Central memory CD8-positive, alpha-beta T cell (primary cell): ENCODE results near the gene AMN.
A peak's percentile ranks its signal among the peaks of the same experiment; 100 is the strongest.

Source experiments
- ATAC-seq: fragments of 150-1000 bp; cut with Tn5 transposase; replicated peaks from 2 replicates; pipeline ENCODE4 v1.10.0; 2022; ENCODE audit warnings: mild to moderate bottlenecking, moderate FRiP score, moderate number of reproducible peaks; ENCODE audit not compliant: poor library complexity, severe bottlenecking; ENCODE audit errors: extremely low read depth
- DNase-seq, 2 donors: peaks; one replicate each; pipeline ENCODE4 v3.0.0; 2021; ENCODE audit warnings: low spot score in 2 of 2
- H3K27ac Mint-ChIP-seq: one replicate; pipeline ENCODE4 v1.8.0; 2022; ENCODE audit warnings: low read depth, mild to moderate bottlenecking, moderate library complexity, mixed read lengths
- H3K27me3 Mint-ChIP-seq: one replicate; pipeline ENCODE4 v1.8.0; 2022; ENCODE audit warnings: mixed read lengths
- H3K36me3 Mint-ChIP-seq: one replicate; pipeline ENCODE4 v1.8.0; 2022; ENCODE audit warnings: mild to moderate bottlenecking, moderate library complexity, mixed read lengths; ENCODE audit not compliant: insufficient read depth
- H3K4me1 Mint-ChIP-seq: one replicate; pipeline ENCODE4 v1.8.0; 2022; ENCODE audit warnings: mixed read lengths
- H3K4me3 Mint-ChIP-seq: one replicate; pipeline ENCODE4 v1.8.0; 2022; ENCODE audit warnings: mild to moderate bottlenecking, moderate library complexity, mixed read lengths
- H3K9me3 Mint-ChIP-seq: one replicate; pipeline ENCODE4 v1.8.0; 2022; ENCODE audit warnings: mixed read lengths

Gene AMN

GRCh38 chr14:102965971-102966655 lies 43.6 kb downstream of the AMN start:
- ATAC-seq, result no peak
- H3K9me3 Mint-ChIP-seq, result no peaks in the 10 kb centered on the region
- H3K4me1 Mint-ChIP-seq, result no peaks in the 10 kb centered on the region
- no peak for DNase-seq
- no peak overlapping the region for H3K4me3 Mint-ChIP-seq
- H3K27me3 Mint-ChIP-seq, result peaks cover 11% of the 10 kb centered on the region
- no peak overlapping the region for H3K27ac Mint-ChIP-seq
- H3K36me3 Mint-ChIP-seq, result peaks cover 6% of the 10 kb centered on the region

- DNase-seq, result no peak
- H3K4me1 Mint-ChIP-seq, result no peaks in the 10 kb centered on the region
- no peak for ATAC-seq
- H3K27ac Mint-ChIP-seq, result no peak overlapping the region
- H3K4me3 Mint-ChIP-seq, result no peak overlapping the region
- peaks cover 6% of the 10 kb centered on the region for H3K36me3 Mint-ChIP-seq
- H3K27me3 Mint-ChIP-seq, result peaks cover 11% of the 10 kb centered on the region
- no peaks in the 10 kb centered on the region for H3K9me3 Mint-ChIP-seq
Measured at GRCh38 chr14:102966681-102967505, 44.4 kb downstream of the AMN start.

GRCh38 chr14:102967506-102967795 lies 45.0 kb downstream of the AMN start:
- H3K36me3 Mint-ChIP-seq, result peaks cover 6% of the 10 kb centered on the region
- H3K4me1 Mint-ChIP-seq, result no peaks in the 10 kb centered on the region
- peaks cover 11% of the 10 kb centered on the region for H3K27me3 Mint-ChIP-seq
- ATAC-seq, result no peak
- no peaks in the 10 kb centered on the region for H3K9me3 Mint-ChIP-seq
- H3K4me3 Mint-ChIP-seq, result no peak overlapping the region
- no peak overlapping the region for H3K27ac Mint-ChIP-seq
- no peak for DNase-seq

GRCh38 chr14:102968306-102968705 lies 45.8 kb downstream of the AMN start:
- ATAC-seq, result no peak
- peak overlapping the region; percentile 7 for H3K27ac Mint-ChIP-seq
- H3K4me1 Mint-ChIP-seq, result no peaks in the 10 kb centered on the region

GRCh38 chr14:102969060-102969791 lies 46.8 kb downstream of the AMN start:
- no peak for ATAC-seq
- H3K36me3 Mint-ChIP-seq, result peaks cover 4% of the 10 kb centered on the region

More at GRCh38 chr14:102968306-102968705, 45.8 kb downstream of the AMN start:
- no peak overlapping the region for H3K4me3 Mint-ChIP-seq
- peaks cover 11% of the 10 kb centered on the region for H3K27me3 Mint-ChIP-seq
- no peak for DNase-seq
- H3K9me3 Mint-ChIP-seq, result no peaks in the 10 kb centered on the region
- peaks cover 4% of the 10 kb centered on the region for H3K36me3 Mint-ChIP-seq

GRCh38 chr14:102969901-102970300 lies 47.4 kb downstream of the AMN start:
- no peak for ATAC-seq
- Mint-ChIP-seq H3K4me3 (no peak overlapping the region), H3K36me3 (peaks cover 4% of the 10 kb centered on the region), H3K27me3 (peaks cover 11% of the 10 kb centered on the region), H3K9me3 (no peaks in the 10 kb centered on the region), H3K4me1 (no peaks in the 10 kb centered on the region), H3K27ac (no peak overlapping the region)
- DNase-seq, result no peak

More at GRCh38 chr14:102969060-102969791, 46.8 kb downstream of the AMN start:
- Mint-ChIP-seq H3K4me1 (no peaks in the 10 kb centered on the region), H3K27ac (no peak overlapping the region), H3K9me3 (no peaks in the 10 kb centered on the region), H3K4me3 (no peak overlapping the region), H3K27me3 (peaks cover 11% of the 10 kb centered on the region)
- no peak for DNase-seq

- ATAC-seq, result no peak
- Mint-ChIP-seq H3K36me3 (peaks cover 4% of the 10 kb centered on the region), H3K27ac (no peak overlapping the region), H3K4me3 (no peak overlapping the region), H3K27me3 (peaks cover 11% of the 10 kb centered on the region), H3K9me3 (no peaks in the 10 kb centered on the region), H3K4me1 (no peaks in the 10 kb centered on the region)
- DNase-seq, result no peak
Measured at GRCh38 chr14:102970496-102970895, 48.0 kb downstream of the AMN start.

GRCh38 chr14:102971314-102971713 lies 48.9 kb downstream of the AMN start:
- ATAC-seq (no peak), DNase-seq (no peak)
- no peaks in the 10 kb centered on the region for H3K4me1 Mint-ChIP-seq
- no peak overlapping the region for H3K27ac Mint-ChIP-seq
- no peaks in the 10 kb centered on the region for H3K9me3 Mint-ChIP-seq
- H3K4me3 Mint-ChIP-seq, result no peak overlapping the region
- H3K27me3 Mint-ChIP-seq, result peaks cover 11% of the 10 kb centered on the region
- H3K36me3 Mint-ChIP-seq, result peaks cover 4% of the 10 kb centered on the region

- H3K36me3 Mint-ChIP-seq, result peaks cover 4% of the 10 kb centered on the region
Measured at GRCh38 chr14:102971836-102972606, 49.6 kb downstream of the AMN start.

GRCh38 chr14:102973706-102974285 lies 51.3 kb downstream of the AMN start:
- DNase-seq (no peak), ATAC-seq (no peak)
- H3K9me3 Mint-ChIP-seq, result no peaks in the 10 kb centered on the region
- H3K4me3 Mint-ChIP-seq, result no peak overlapping the region
- H3K27me3 Mint-ChIP-seq, result peaks cover 6% of the 10 kb centered on the region
- H3K36me3 Mint-ChIP-seq, result peaks cover 2% of the 10 kb centered on the region
- H3K27ac Mint-ChIP-seq, result no peak overlapping the region
- H3K4me1 Mint-ChIP-seq, result no peaks in the 10 kb centered on the region

More at GRCh38 chr14:102971836-102972606, 49.6 kb downstream of the AMN start:
- H3K4me3 Mint-ChIP-seq, result no peak overlapping the region
- no peaks in the 10 kb centered on the region for H3K9me3 Mint-ChIP-seq
- DNase-seq, result no peak
- ATAC-seq, result no peak
- no peaks in the 10 kb centered on the region for H3K4me1 Mint-ChIP-seq
- peaks cover 11% of the 10 kb centered on the region for H3K27me3 Mint-ChIP-seq
- no peak overlapping the region for H3K27ac Mint-ChIP-seq

- Mint-ChIP-seq H3K27ac (no peak overlapping the region), H3K27me3 (peaks cover under 1% of the 10 kb centered on the region), H3K36me3 (no peaks in the 10 kb centered on the region), H3K4me3 (no peak overlapping the region), H3K4me1 (no peaks in the 10 kb centered on the region), H3K9me3 (no peaks in the 10 kb centered on the region)
- no peak for ATAC-seq
- DNase-seq, result no peak
Measured at GRCh38 chr14:102975662-102976061, 53.2 kb downstream of the AMN start.

GRCh38 chr14:102977475-102977874 lies 55.0 kb downstream of the AMN start:
- DNase-seq (no peak), ATAC-seq (no peak)
- Mint-ChIP-seq H3K27ac (no peak overlapping the region), H3K27me3 (peaks cover 19% of the 10 kb centered on the region), H3K36me3 (no peaks in the 10 kb centered on the region), H3K9me3 (no peaks in the 10 kb centered on the region), H3K4me1 (no peaks in the 10 kb centered on the region), H3K4me3 (no peak overlapping the region)
